GM12892 (cell line): ENCODE measurements around the gene RAD54L.
A peak's percentile ranks its signal among the peaks of the same experiment; 100 is the strongest.
"Not testable (repeated sequence)": the region's sequence is repeated elsewhere in the genome, so short reads cannot be mapped to it uniquely, and the experiment has no call there.

Source experiments
- DNase-seq: peaks from one replicate; pipeline ENCODE4 v3.0.0; 2011; ENCODE audit not compliant: insufficient read length
- FAIRE-seq: peaks from 2 replicates; lab custom pipeline; 2011; peaks lifted over from hg19 to GRCh38; lab: Jason Lieb, UNC
- POLR2A ChIP-seq: IDR thresholded peaks from 2 replicates; pipeline ENCODE4 v1.6.1; 2011; ENCODE audit warnings: low read depth, low read length, control low read depth
- POLR2AphosphoS5 ChIP-seq: IDR thresholded peaks from 2 replicates; pipeline ENCODE4 v1.6.1; 2011; ENCODE audit warnings: low read depth, low read length, control low read depth
- TAF1 ChIP-seq: IDR thresholded peaks from 2 replicates; pipeline ENCODE4 v1.6.1; 2011; ENCODE audit warnings: low read depth, mild to moderate bottlenecking, control low read depth, low read length, borderline replicate concordance

The RAD54L gene

DNA sequence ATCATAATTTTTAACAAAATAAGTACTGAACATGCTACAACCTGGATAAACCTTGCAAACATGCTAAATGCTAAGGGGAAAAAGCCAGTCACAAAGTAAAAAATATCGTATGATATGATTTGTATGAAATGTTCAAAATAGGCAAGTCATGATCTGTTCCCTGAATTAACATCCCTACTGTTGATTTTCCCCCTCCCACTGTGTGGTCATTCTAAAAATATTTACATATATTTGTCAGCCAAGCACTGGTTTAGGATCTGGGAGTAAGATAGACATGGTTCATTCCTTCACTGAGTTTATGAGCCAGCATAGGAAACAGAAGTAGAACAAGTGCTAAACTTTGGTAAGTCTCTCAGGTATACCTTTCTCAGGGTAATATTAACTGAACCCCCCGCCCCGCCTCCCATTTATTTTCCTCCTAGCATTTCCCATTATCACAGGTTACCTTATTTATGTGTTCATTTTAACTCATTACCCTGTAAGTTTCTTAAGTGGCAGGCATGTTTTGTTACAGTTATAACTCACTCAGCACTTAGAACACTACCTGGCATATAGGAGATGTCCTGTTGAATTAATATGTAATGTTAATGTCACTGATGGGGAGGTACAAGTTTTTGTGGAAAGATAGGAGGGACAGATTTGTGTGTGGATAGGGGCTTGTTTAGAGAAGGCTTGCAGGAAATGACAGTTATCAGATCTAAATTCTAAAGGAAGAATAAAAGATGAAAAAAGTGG is 68.3 kb downstream of the RAD54L start:
- no peak for DNase-seq
- TF ChIP-seq POLR2A (no peak), POLR2AphosphoS5 (no peak), TAF1 (no peak)
- no peak for FAIRE-seq

DNA sequence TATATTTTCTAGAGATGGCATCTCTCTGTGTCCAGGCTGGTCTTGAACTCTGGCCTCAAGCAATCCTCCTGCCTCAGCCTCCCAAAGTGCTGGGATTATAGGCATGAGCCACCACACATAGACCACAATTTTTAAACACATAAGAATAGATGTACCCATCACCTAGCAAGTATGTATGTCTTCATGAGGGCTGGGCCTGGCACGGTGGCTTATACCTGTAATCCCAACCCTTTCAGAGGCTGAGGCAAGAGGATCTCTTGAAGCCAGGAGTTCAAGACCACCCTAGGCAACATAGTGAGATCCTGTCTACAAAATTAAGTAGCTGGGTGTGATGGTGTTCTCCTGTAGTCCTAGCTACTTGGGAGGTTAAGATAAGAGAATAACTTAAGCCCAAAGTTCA is 69.8 kb downstream of the RAD54L start:
- FAIRE-seq (no peak), DNase-seq (no peak)
- no peak for TF ChIP-seq POLR2AphosphoS5
- TF ChIP-seq POLR2A, result no peak; the same call in 1 of the 2 replicates
- no peak for TF ChIP-seq TAF1

DNA sequence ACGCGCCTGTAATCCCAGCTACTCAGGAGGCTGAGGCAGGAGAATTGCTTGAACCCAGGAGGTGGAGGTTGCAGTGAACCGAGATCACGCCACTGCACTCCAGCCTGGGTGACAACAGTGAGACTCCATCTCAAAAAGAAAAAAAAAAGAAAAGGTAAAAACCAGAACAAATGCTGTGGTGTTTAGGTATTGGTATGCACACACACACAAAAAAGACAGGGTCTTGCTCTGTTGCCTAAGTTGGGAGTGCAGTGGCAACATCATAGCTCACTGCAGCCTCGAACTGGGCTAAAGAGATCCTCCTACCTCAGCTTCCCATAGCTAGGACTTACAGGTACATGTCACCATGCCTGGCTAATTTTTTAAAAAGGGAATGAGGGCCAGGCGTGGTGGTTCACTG is 71.7 kb downstream of the RAD54L start:
- FAIRE-seq, result not testable (repeated sequence)

DNA sequence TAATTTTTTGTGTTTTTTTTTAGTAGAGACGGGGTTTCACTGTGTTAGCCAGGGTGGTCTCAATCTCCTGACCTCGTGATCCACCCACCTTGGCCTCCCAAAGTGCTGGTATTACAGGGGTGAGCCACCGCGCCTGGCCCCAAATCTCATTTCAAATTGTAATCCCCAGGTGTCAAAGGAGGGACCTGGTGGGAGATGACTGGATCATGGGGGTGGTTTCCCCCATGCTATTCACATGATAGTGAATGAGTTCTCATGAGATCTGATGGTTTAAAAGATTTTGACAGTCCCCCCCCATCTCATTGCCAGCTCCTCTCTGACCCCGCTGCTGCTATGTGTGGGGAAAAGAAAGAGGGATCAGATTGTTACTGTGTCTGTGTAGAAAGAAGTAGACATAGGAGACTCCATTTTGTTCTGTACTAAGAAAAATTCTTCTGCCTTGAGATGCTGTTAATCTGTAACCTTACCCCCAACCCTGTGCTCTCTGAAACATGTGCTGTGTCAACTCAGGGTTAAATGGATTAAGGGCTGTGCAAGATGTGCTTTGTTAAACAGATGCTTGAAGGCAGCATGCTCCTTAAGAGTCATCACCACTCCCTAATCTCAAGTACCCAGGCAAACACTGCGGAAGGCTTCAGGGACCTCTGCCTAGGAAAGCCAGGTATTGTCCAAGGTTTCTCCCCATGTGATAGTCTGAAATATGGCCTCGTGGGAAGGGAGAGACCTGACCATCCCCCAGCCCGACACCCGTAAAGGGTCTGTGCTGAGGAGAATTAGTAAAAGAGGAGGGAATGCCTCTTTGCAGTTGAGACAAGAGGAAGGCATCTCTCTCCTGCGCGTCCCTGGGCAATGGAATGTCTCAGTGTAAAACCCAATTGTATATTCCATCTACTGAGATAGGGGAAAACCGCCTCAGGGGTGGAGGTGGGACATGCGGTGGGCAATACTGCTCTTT is 72.7 kb downstream of the RAD54L start:
- not testable (repeated sequence) for DNase-seq, FAIRE-seq

More for the DNA sequence above, 71.7 kb downstream of the RAD54L start:
- not testable (repeated sequence) for DNase-seq

DNA sequence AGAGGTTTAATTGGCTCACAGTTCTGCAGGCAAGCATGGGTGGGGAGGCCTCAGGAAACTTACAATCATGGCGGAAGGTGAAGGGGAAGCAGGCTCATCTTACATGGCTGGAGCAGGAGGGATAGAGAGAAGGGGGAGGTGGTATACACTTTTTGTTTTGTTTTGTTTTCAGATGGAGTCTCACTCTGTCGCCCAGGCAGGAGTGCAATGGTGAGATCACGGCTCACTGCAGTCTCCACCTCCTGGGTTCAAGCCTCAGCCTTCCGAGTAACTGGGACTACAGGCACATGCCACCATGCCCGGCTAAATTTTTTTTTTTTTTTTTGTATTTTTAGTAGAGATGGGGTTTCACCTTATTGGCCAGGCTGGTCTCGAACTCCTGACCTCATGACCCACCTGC is 74.6 kb downstream of the RAD54L start:
- FAIRE-seq, DNase-seq: not testable (repeated sequence)

DNA sequence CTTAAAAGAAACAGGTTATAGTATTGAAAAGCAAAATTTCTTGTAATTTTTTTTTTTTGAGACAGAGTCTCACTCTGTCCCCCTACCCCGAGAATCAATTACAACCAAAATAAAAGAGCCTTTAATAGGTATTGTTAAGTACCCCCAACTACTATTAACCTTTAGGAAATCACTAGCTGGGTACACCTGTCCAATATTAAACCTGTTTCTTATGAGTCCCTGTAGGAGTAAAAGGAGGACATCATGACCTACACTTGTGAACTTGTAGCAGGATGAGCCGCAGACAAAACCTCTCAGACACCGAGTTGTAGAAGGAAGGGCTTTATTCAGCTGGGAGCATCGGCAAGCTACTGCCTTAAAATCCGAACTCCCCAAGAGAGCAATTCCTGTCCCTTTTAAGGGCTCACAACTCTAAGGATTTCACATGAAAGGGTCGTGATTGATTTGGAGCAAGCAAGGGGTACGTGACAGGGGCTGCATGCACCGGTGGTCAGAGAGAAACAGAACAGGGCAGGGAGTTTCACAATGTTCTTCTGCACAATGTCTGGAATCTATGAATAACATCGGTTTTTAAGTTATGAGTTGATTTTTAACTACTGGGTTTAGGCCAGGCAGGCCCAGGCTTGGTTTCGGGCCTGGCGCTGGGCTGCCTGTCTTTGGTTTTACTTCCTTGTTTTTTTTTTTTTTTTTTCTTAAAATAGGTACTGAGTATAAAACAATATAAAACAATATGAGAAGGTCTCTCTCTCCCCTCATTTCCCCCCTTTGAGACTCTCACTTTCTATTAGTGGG is 77.9 kb downstream of the RAD54L start:
- not testable (repeated sequence) for DNase-seq
- peak; percentile 33 for FAIRE-seq
